Inferior parietal cortex (tissue), 1 donor: ENCODE measurements around the gene HDAC11.
"Not testable (repeated sequence)": the region's sequence is repeated elsewhere in the genome, so short reads cannot be mapped to it uniquely, and the experiment has no call there.

ENCODE experiments used
- DNase-seq: peaks from one replicate; pipeline ENCODE4 v3.0.0-alpha.2; 2016; ENCODE audit errors: extremely low spot score

The HDAC11 gene

GRCh38 chr3:13506680-13507079 is 26.6 kb downstream of the HDAC11 start:
- DNase-seq = no peak

- no peak for DNase-seq
These were observed 27.1 kb downstream of the HDAC11 start for GRCh38 chr3:13507247-13507569.

DNA sequence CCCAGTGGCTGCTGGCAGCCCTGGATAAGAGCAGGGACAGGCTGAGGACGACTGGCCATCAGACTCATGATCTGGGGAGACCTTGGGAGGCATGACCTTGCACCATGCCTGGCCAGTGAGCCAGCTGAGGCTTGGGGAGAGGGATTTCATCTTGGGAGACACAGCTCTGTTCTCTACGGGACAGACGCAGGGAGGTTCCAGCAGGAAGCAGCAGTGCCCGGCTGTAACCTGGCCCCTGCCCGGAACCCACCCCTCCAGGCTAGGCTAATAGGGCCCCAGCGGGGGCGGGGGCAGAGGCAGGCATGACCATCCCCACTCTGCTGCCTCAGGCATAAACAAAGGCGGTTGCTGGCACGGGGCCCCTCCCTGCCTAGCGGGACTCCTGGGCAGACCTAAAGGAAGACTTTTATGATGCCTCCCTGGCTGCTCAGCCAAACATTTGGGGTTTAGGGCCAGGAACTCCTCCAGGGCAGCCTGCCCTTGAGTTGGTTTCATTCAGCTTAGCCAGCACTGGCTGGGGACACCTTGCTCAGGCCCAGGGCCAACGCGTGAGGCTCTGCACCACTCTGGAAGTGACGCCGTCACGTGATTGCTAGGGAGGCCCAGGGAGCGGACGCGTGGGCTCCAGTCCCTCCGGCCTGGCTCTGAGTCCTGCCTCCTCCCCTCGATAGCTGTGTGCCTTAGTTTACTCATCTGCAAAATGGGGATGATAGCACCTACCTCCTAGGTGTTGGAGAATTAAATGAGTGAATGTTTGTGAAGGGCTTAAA is 27.6 kb downstream of the HDAC11 start:
- no peak for DNase-seq

DNA sequence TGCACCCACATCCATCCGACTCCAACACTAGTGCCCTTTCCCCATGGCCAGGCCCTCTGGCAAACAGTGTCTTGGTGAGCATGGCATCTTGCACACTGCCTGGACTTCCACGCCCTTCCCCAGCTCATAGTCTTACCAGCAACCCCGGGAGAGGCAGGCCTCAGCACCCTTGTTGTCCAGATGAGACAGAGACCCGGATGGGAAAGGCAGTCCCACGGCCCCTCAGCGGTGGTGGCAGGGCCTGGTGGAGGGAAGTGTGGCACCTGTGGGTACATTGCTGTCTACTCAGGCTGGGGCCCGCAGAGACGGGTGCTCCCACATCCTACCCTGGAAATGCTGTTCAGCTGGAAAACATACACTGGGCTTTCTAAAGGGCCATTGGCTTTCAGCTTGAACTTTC is 28.4 kb downstream of the HDAC11 start:
- DNase-seq = no peak

- DNase-seq = no peak
These were observed 29.1 kb downstream of the HDAC11 start for GRCh38 chr3:13509059-13509815.

- no peak for DNase-seq
These were observed 29.7 kb downstream of the HDAC11 start for GRCh38 chr3:13509816-13510192.

- DNase-seq = no peak
These were observed 32.3 kb downstream of the HDAC11 start for GRCh38 chr3:13512451-13512850.

GRCh38 chr3:13513051-13513912 is 33.2 kb downstream of the HDAC11 start:
- DNase-seq = no peak

DNA sequence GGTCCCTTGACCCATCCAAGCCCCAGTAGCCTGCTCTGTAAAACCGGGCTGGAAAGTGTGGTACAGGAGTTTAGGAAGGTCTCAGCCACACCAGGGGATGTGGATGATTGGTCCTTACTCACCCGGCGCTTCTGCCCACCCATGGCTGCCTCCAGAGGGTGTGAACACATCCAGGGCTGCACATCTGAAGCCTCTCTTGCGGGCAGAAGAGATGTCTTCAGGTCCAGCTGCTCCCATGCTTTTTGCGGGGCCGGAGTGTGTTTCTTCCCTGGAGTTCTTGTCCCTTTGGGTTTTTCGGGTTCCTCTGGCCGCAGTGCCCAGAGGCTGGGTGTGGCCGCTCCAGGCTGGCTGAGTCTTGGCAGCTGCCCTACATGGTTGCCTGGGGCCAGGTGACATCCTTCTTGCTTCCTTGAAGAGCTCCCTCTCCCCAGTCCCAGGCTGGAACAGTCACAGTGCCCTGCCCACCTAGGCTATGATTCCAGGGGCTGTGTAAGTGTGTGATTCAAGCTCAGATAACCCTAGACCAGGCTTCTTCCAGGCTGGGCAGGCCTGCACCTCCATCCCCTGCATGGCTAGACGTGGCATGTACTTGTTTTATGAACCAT is 33.9 kb downstream of the HDAC11 start:
- DNase-seq = no peak

- no peak for DNase-seq
These were observed 34.7 kb downstream of the HDAC11 start for GRCh38 chr3:13514639-13515435.

DNA sequence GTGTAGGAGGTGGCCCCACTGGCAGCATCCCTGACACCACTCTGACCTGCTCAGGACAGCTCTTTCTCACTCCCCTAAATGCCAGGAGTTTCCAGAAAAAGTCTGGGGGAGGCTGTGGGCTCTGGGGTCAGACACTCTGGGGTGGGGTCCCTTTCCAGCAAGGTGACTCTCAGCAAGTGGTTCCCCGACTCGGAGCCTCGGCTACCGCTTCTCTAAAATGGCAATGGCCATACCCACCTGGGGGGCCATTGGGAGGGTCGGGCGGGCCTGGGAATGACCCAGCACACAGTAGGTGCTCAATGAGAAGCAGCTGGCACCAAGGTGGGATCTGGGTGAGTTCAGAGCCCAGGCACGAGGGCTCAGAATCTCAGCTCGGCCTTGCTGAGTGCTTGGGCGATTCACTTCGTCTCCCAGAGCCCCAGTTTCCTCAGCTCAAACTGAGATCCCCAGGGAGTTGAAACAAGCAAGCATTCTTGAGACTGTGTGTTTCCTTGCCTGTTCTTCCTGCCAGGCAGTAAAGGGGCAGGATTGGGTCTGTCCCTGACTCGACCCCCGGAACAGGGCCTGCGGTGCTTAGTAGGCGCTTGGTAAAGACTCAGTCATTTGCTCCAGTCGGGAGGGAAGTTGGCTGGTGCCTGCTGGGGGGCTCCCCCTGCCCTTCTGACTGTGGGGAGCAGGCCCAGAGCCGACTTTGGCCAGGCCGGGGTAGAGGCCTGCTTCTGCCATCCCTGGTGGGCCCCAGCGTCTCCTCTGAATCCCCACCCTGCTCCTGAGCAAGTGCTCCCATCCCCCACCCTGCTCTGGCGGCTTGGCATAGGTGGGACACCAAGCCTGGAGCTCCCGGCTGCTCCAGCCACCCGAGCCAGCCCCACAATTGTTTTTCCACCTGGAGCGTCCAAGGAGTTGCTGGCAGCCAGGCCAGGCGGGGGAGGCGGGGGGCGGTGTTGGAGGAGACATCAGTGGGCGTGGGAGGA is 36.0 kb downstream of the HDAC11 start:
- no peak for DNase-seq

- DNase-seq = no peak
These were observed 36.6 kb downstream of the HDAC11 start for GRCh38 chr3:13516760-13517135.

DNA sequence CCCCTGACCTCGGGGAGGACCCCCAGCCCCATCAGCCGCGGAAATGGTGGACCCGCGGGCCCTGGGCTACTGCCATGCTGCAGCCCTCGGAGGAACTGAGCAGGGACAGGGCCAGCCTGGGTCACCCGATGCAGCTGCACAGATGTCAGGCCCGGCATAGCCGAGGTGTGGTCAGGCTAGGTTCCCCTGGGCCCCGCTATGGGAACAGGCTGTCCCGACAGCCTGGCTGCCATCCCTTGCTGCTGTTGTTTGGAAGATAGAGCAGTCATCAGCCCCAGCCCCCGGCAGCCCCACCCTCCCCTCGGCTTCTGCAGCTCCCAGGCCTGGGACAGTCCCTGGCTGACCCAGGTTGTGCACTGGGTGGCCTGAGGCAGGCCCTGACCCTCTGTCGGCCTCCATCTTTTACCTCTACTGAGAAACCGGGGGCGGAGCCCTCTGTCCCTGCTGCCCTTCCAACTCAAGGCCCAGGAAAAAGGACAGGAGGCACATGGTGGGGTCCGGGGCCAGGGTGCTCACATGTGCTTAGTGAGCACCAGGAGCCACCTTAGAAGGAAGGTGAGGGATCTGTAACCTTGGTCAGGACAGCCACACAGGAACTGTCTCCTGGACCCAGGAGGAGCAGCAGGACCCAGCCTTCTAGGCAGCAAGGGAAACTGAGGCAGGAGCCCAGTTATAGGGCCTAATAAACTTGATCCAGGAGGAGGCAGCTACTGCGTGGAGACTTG is 37.3 kb downstream of the HDAC11 start:
- DNase-seq = no peak

- peak; percentile 43 for DNase-seq
These were observed 38.4 kb downstream of the HDAC11 start for GRCh38 chr3:13518516-13518953.

DNA sequence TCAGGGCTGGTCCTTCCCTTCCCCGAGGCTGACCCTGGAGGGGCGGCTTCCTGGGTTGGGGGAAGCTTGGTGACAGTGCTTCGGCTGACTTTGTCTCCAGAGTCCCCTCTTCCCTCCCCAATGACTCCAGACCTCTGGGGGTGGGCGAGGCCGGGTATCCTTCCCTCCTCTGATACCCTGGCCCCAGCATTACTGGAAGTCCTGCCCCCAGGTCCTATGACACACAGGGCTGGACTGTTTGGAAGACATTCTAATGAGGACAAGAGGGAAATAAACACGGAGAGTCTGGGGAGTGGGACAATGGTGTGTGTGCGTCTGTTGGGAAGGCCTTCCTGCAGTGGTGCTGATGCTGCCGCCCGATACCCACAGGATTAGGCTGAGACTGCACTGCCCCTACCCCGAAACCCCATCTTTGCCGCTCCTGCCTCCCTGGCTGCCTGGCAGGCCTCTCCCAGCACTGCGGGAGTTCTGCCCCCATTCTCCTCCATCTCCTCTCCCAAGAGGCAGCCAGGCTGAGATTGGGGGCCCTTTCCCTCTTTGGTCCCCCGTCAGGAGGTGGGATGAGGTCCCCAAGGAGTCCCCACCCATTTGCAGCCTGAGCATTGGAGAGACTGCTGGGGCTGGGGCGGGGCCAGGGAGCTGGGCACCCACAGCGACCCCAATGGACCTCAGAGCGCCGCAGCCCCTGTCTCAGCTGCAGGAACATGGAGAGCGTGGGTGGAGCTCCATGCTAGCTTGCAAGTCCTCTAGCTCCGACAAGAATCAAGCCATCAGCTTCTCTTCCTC is 39.1 kb downstream of the HDAC11 start:
- no peak for DNase-seq

GRCh38 chr3:13520326-13520880 is 40.3 kb downstream of the HDAC11 start:
- DNase-seq = no peak

- no peak for DNase-seq
These were observed 41.2 kb downstream of the HDAC11 start for GRCh38 chr3:13521309-13521708.

DNA sequence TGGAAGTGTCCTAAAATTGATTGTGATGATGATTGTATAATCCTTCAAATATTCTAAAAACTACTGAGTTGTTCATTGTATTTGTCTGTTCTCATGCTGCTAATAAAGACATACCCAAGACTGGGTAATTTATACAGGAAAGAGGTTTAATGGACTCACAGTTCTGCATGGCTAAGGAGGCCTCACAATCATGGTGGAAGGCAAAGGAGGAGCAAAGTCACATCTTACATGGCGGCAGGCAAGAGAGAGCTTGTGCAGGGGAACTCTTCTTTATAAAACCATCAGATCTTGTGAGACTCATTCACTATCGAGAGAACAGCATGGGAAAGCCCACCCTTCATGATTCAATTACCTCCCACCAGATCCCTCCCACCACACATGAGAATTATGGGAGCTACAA is 41.6 kb downstream of the HDAC11 start:
- not testable (repeated sequence) for DNase-seq
